ENCODE data around the gene KLHDC7B.
"Not testable (repeated sequence)": the region's sequence is repeated elsewhere in the genome, so short reads cannot be mapped to it uniquely, and the experiment has no call there.

The KLHDC7B gene

GRCh38 chr22:50519151-50519550 lies 26.5 kb upstream of the KLHDC7B start:
- DNase-seq (ENCODE audit: extremely low read depth, low read depth) = no peak
- no peak for TF ChIP-seq CTCF (IDR thresholded peaks at IDR 0.05; ENCODE audit: low read depth, low read length)

GRCh38 chr22:50520184-50520583 lies 25.5 kb upstream of the KLHDC7B start:
- DNase-seq (ENCODE audit: extremely low read depth, low read depth) = not testable (repeated sequence)

GRCh38 chr22:50520826-50521453 lies 24.8 kb upstream of the KLHDC7B start:
- DNase-seq (ENCODE audit: extremely low read depth, low read depth) = no peak
- TF ChIP-seq CTCF (IDR thresholded peaks at IDR 0.05; ENCODE audit: low read depth, low read length) = no peak

- TF ChIP-seq CTCF (IDR thresholded peaks at IDR 0.05; ENCODE audit: low read depth, low read length) = no peak
- DNase-seq (ENCODE audit: extremely low read depth, low read depth) = no peak
Measured at GRCh38 chr22:50521710-50522109, 24.0 kb upstream of the KLHDC7B start.

GRCh38 chr22:50522208-50522805 lies 23.4 kb upstream of the KLHDC7B start:
- no peak for DNase-seq (ENCODE audit: extremely low read depth, low read depth)
- no peak for TF ChIP-seq CTCF (IDR thresholded peaks at IDR 0.05; ENCODE audit: low read depth, low read length)

- DNase-seq (ENCODE audit: extremely low read depth, low read depth) = no peak
- no peak for TF ChIP-seq CTCF (IDR thresholded peaks at IDR 0.05; ENCODE audit: low read depth, low read length)
Measured at GRCh38 chr22:50522806-50523438, 22.8 kb upstream of the KLHDC7B start.

GRCh38 chr22:50523458-50523805 lies 22.3 kb upstream of the KLHDC7B start:
- no peak for DNase-seq (ENCODE audit: extremely low read depth, low read depth)
- TF ChIP-seq CTCF (IDR thresholded peaks at IDR 0.05; ENCODE audit: low read depth, low read length) = no peak
